ENCODE measurements around the gene SRP72.
"Not testable (repeated sequence)": the region's sequence is repeated elsewhere in the genome, so short reads cannot be mapped to it uniquely, and the experiment has no call there.

The SRP72 gene

GRCh38 chr4:56465599-56466295 is 1.7 kb upstream of the SRP72 start:
- DNase-seq (ENCODE audit: low read depth in 2 of 2): no peak

DNA sequence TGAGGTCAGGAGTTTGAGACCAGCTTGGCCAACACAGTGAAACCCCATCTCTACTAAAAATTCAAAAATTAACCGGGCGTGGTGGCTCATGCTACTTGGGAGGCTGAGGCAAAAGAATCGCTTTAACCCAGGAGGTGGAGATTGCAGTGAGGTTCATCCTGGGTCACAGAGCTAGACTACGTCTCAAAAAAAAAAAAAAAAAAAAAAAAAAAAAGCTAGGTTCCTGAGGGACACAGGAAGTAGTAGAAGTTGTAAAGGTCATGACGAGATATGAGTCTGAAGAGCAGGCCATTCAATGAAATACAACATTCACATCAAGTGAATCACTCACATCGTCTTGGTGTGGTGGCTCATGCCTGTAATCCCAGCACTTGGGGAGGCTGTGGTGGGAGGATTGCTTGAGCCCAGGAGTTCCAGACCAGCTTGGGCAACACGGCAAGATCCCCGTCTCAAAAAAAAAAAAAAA is 1.1 kb upstream of the SRP72 start:
- DNase-seq (ENCODE audit: low read depth in 2 of 2): not testable (repeated sequence)

GRCh38 chr4:56466910-56467283 is 520 bp upstream of the SRP72 start:
- DNase-seq (ENCODE audit: low read depth in 2 of 2): no peak

- no peak for DNase-seq (ENCODE audit: low read depth in 2 of 2)
Observed at GRCh38 chr4:56468097-56468422, 643 bp downstream of the SRP72 start.

DNA sequence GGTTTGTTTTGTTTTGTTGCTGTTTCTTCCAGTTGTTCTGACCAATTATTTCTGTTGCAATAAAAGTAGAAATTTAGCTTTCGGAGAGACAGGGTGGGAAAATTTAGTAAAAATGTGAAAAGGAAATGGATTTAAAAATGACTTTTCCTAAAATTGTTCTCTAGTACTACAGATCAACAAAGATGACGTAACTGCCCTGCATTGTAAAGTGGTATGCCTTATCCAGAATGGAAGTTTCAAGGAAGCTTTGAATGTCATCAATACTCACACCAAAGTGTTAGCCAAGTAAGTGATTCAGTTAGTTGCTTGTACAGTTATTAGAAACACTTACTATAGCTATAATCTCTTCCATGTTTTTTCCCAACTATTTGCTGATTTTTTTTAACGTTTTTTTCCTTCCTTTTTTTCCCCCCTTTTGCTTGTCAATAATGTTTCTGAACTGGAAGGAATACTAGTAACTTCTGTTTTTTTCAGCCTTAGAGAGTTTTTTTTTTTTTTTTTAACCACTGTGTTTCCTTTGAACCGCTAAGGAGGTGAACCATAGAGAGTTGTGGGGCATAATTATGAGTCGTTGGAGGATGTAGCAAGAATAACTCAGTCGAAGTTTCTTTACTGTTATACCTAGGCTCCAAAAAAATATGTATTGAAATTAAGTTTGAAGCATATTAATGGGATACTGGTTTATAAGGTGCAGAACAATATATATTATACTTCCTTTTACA is 2.2 kb downstream of the SRP72 start:
- DNase-seq (ENCODE audit: low read depth in 2 of 2): no peak

DNA sequence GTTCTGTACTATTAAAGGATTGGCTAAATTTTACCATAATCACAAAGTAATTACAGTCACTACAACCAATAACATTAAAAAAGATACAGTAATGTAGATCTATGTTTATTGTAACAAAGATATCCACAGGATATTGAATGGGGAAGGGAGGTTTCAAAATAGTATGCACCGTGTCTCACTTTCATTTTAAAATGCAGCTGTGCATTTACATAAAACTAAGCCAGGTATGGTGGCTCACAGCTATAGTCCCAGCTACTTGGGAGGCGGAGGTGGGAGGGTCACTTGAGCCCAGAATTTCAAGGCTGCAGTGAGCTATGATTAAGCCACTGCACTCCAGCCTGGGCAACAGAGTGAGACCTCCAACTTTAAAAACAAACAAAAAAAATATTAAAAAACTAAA is 8.5 kb downstream of the SRP72 start:
- no peak for DNase-seq (ENCODE audit: low read depth in 2 of 2)

GRCh38 chr4:56477192-56477702 is 9.8 kb downstream of the SRP72 start:
- DNase-seq (ENCODE audit: low read depth in 2 of 2): no peak

DNA sequence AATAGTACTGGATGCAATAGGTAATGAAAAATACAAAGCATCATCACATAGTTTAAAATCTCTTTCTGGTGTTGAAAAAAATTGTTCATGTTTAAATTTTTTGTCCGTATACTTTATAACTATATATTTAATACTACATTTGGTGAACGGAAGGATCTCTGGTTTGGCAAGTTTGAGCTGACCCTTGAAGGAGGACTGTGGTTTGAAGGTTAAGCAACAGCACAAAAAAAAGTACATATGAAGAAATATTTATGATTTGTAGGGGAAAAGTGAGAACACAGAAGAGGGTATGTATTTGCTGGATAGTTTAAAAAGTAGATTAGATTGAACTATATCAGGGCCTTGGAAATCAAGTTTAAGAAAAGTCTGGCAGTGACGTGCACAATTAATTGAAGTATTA is 13.3 kb downstream of the SRP72 start:
- DNase-seq (ENCODE audit: low read depth in 2 of 2): no peak

GRCh38 chr4:56496241-56496640 is 28.8 kb downstream of the SRP72 start:
- no peak for DNase-seq (ENCODE audit: low read depth in 2 of 2)

- peak; percentile 29 to 30 for DNase-seq (ENCODE audit: low read depth in 2 of 2)
Observed at GRCh38 chr4:56505269-56506130, 38.1 kb downstream of the SRP72 start, which contains the start of gene ARL9. ARL9 (plus strand) TSS chr4:56505791; CDS start chr4:56505863, 72 bp downstream.

- DNase-seq (ENCODE audit: low read depth in 2 of 2): no peak
Observed at GRCh38 chr4:56511098-56511497, 43.7 kb downstream of the SRP72 start.

GRCh38 chr4:56512166-56512565 is 44.7 kb downstream of the SRP72 start:
- no peak for DNase-seq (ENCODE audit: low read depth in 2 of 2)

GRCh38 chr4:56513517-56513916 is 46.1 kb downstream of the SRP72 start:
- DNase-seq (ENCODE audit: low read depth in 2 of 2): no peak

- peak; percentile 68 to 74 for DNase-seq (ENCODE audit: low read depth in 2 of 2)
Observed at GRCh38 chr4:56530269-56531148, 63.1 kb downstream of the SRP72 start.

DNA sequence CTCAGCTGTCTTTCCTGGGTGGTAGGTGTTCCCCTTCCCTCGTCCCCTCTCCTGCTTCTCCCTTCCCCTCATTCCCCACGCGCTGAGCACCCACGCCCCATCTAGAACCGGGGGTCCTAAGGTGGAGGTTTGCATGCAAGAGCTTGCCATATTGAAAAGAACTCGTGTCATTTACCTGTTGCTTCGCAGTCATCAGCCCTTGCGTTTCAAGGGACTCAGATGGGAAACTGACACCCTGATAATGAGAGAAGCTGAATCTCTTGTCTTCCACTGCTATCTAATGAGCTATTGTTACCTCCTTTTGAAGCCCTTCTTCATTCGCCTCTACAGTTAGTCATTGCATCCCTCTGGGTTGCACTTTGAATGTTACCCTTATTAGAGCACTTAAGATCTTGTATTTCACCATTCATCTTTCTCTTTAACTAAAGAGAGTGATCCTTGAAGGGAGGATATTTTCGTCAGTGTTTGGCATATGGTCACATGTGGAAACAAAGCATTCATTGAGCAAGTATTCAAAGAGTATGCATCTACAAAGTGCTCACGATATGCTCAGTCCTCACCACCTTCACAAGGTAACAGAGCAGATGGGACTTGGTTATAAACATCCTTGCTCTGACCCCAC is 63.8 kb downstream of the SRP72 start:
- no peak for DNase-seq (ENCODE audit: low read depth in 2 of 2)

DNA sequence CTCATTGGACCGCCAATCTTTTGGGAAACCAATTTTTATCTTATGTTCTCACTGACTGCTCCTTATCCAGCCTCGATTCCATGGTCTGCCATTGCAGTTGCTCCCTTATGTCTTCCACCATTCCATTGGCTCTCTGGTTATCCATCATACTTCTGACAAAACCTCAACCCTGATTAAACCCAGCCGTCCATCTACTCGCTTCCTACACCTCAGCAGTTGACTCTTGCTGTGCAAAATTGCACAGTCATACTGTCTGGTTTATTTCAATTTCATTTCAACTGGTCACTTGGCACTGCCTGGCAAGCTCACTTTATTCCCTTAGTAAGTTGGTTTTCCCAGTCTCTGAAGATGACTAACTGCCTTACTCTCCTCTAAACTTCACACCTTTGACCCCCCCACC is 64.4 kb downstream of the SRP72 start:
- DNase-seq (ENCODE audit: low read depth in 2 of 2): no peak

DNA sequence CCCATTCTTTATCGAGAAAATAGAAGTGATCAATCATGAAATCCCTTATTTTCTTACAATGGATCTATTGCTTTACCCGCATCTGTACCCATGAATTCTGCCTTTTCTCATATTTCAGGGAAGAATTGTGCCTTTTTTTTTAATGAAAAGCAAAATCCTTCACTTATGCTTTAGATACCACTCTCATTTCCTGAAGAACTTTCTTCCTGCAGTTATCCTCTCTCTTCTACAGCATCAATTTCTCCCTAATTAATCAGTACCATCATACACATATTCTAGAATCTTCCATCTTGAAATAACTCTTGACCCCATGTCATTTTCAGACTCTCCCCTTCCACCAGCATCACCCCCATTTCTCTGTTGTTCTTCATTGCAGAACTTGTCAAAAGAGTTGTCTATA is 64.8 kb downstream of the SRP72 start:
- DNase-seq (ENCODE audit: low read depth in 2 of 2): no peak

DNA sequence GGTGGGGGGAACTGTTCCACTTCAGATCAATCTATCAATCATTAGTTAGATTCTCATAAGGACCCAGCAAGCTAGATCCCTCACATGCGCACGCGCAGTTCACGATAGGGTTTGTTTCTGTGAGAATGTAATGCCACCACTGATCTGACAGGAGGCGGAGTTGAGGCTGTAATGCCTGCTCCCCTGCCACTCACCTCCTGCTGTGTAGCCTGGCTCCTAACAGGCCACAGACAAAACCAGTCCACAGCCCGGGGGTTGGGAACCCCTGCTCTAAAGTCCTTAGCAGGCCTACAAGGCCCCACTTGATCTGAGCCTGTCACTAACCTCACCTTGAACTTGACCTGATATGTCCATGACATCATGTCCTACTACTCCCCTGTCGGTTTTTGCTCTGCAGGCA is 68.5 kb downstream of the SRP72 start:
- no peak for DNase-seq (ENCODE audit: low read depth in 2 of 2)

DNA sequence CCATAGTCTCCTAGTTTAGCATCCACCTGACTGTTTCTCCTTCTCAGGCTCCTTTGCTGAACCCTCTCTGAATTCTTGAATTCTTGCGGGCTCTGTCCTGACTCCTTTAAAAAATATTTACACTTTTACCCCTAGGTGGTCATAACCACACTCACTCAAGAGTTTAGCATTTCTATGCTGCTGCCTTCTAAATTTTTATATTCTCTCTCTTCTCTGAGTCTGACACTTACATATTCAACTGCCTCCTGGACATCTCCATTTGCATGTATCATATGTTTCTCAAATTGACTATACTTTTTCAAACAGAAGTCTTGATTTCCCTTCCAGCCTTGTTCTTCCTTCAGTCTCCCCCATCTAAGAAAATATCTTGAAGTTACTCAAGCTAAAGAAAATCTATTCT is 69.7 kb downstream of the SRP72 start:
- DNase-seq (ENCODE audit: low read depth in 2 of 2): no peak

DNA sequence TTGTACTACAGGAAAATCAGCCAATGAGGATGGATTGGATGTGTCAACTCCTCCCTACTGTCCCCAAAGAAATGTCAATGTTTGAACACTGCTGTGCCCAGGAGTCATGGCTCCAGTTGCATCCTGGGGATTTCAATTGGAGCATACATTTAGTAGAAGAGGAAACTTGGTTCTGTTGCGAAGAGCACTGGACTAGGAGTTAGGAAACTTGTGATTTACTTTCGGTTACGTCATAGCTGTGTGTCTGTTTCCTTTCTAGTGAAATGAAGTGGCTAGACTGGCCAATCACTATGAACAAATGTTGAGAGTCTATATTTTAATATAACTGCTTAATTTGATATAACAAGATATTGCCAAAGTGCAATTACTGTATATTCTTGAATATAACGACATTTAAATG is 73.4 kb downstream of the SRP72 start:
- no peak for DNase-seq (ENCODE audit: low read depth in 2 of 2)

DNA sequence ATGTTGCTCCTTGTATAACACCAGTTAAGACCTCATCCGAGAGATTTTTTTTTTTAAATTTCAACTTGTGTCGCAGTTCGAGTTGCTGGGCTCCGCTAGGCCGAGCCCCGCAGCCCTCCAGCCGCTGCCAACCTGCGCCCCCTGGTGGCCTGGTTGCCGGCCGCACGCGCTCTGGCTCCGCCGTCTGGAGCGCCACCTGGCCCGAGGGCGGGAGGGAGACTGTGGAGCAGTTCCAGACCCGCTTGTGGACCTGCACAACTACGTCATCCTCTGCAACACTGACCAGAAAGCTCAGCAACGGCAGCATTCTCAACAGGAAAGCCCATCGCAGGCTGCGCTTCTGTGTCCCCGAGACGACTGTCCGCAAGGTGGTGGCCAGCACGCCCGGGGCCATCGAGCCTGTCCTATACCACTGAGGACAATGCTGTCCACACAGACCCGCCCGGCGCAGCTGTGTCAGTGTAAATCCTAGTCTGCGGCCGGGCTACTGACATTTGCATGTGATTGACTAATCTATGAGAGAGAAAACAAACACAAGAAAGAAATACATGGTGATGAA is 77.2 kb downstream of the SRP72 start:
- peak; percentile 75 to 76 for DNase-seq (ENCODE audit: low read depth in 2 of 2)
